Measurements from ENCODE around the gene RHNO1. TPM values are rescaled to one million over a fixed set of nuclear protein-coding genes. Genes with fewer than 3 reads are reported as not detected.

RHNO1 gene
- total and polyA plus RNA-seq, 2 donors from 2014 or later = 15.9 to 17.2 TPM

GRCh38 chr12:2857021-2857431, 20.0 kb upstream of the RHNO1 start, which contains the start of gene TEX52:
Gene TEX52 (minus strand): TSS chr12:2857039. CDS start chr12:2857026, 13 bp downstream.
- peaks cover 0 to 6% (median 0%) of the 10 kb centered on the region in 3 donors for H3K36me3 ChIP-seq (ENCODE audit: control insufficient read depth in 2 of 3, insufficient read depth in 3 of 3, low read length in 3 of 3)
- H3K4me3 ChIP-seq (ENCODE audit: low read length in 3 of 3) = no peak within 1 kb of the TSS
- H3K4me1 ChIP-seq (ENCODE audit: control insufficient read depth in 2 of 3, insufficient read depth in 2 of 3, low read depth in 1 of 3, low read length in 3 of 3) = no peaks in the 10 kb centered on the region
- FAIRE-seq (no peak), DNase-seq (peak in 3 of 5 donors; percentile 75 to 79 (median 77))
- no peaks in the 10 kb centered on the region for H3K27me3 ChIP-seq (ENCODE audit: control insufficient read depth, insufficient read depth, low read length)
- intact Hi-C loops (cut with DNase I) = loop anchor here (10.0 kb wide), 1 partner anchor 178 kb away; no protein-coding TSS in a partner anchor
- TF ChIP-seq CTCF (IDR thresholded peaks at IDR 0.05; ENCODE audit: borderline replicate concordance, extremely low read depth, insufficient read depth) = no peak
- H3K9ac ChIP-seq (ENCODE audit: low read length in 3 of 3) = no peak within 1 kb of the TSS
- no peak within 1 kb of the TSS for H3K27ac ChIP-seq (ENCODE audit: low read depth in 2 of 2, low read length in 2 of 2)
- no peaks in the 10 kb centered on the region for H3K9me3 ChIP-seq (ENCODE audit: control insufficient read depth in 2 of 3, insufficient read depth in 1 of 3, low read length in 3 of 3)

DNA sequence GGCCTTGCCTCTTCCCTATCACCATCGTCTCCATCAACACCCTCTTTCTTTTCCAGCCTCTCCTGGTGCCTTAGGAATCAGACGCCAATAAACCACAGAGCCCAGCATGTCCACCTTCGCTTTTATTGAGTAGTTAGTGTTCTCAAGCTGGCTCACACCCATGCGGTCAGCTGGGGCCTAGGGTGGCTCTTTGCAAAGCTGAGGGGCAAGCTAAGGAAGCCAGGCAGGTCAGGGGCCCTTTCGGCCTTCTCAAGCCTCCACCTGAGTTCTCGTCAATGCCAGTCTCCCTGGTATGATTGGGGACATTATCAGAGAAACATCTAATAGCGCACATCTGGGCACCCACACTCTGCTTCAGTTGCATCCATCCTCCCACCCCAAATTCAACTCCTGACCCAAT, 19.4 kb upstream of the RHNO1 start:
- Histone ChIP-seq H3K4me3 (ENCODE audit: low read length in 3 of 3) (no peak overlapping the region), H3K27ac (ENCODE audit: low read depth in 2 of 2, low read length in 2 of 2) (no peak overlapping the region), H3K27me3 (ENCODE audit: control insufficient read depth, insufficient read depth, low read length) (no peaks in the 10 kb centered on the region), H3K36me3 (ENCODE audit: control insufficient read depth in 2 of 3, insufficient read depth in 3 of 3, low read length in 3 of 3) (peaks cover 0 to 6% (median 0%) of the 10 kb centered on the region in 3 donors), H3K4me1 (ENCODE audit: control insufficient read depth in 2 of 3, insufficient read depth in 2 of 3, low read depth in 1 of 3, low read length in 3 of 3) (no peaks in the 10 kb centered on the region), H3K9me3 (ENCODE audit: control insufficient read depth in 2 of 3, insufficient read depth in 1 of 3, low read length in 3 of 3) (no peaks in the 10 kb centered on the region), H3K9ac (ENCODE audit: low read length in 3 of 3) (no peak overlapping the region)
- DNase-seq = no peak
- intact Hi-C loops (cut with DNase I) = loop anchor here (10.0 kb wide), 1 partner anchor 177 kb away; no protein-coding TSS in a partner anchor
- FAIRE-seq = no peak
- TF ChIP-seq CTCF (IDR thresholded peaks at IDR 0.05; ENCODE audit: borderline replicate concordance, extremely low read depth, insufficient read depth) = no peak

DNA sequence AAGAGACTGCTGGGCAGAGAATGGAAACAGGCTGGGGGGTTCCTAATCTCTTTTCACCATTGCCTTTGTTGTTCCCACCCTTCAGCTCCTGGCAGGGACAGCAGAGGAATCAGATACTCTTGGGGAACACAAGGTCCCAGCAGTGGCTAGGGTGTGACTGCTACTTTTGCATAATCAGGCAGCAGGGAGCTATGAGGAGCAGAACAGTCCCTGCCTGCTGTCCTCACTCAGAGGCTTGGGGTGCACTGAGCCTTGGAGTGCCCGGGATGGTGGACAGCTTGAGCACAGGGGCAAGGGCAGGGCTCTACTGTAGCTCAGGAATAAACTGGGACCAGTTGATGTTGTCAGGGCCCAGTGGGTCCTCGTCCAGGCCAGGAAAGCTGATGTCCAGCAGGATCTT, 18.7 kb upstream of the RHNO1 start:
- H3K9ac ChIP-seq (ENCODE audit: low read length in 3 of 3) = no peak overlapping the region
- H3K27ac ChIP-seq (ENCODE audit: low read depth in 2 of 2, low read length in 2 of 2) = no peak overlapping the region
- H3K9me3 ChIP-seq (ENCODE audit: control insufficient read depth in 2 of 3, insufficient read depth in 1 of 3, low read length in 3 of 3) = no peaks in the 10 kb centered on the region
- no peak for DNase-seq
- no peak for FAIRE-seq
- no peak overlapping the region for H3K4me3 ChIP-seq (ENCODE audit: low read length in 3 of 3)
- no peaks in the 10 kb centered on the region for H3K4me1 ChIP-seq (ENCODE audit: control insufficient read depth in 2 of 3, insufficient read depth in 2 of 3, low read depth in 1 of 3, low read length in 3 of 3)
- intact Hi-C loops (cut with DNase I) = loop anchor here (10.0 kb wide), 1 partner anchor 176 kb away; no protein-coding TSS in a partner anchor
- TF ChIP-seq CTCF (IDR thresholded peaks at IDR 0.05; ENCODE audit: borderline replicate concordance, extremely low read depth, insufficient read depth) = no peak
- peaks cover 0 to 6% (median 0%) of the 10 kb centered on the region in 3 donors for H3K36me3 ChIP-seq (ENCODE audit: control insufficient read depth in 2 of 3, insufficient read depth in 3 of 3, low read length in 3 of 3)
- H3K27me3 ChIP-seq (ENCODE audit: control insufficient read depth, insufficient read depth, low read length) = no peaks in the 10 kb centered on the region
